Measurements from ENCODE around the gene SLC15A5.

GRCh38 chr12:16300122-16300521 lies 22.6 kb upstream of the SLC15A5 start:
- TF ChIP-seq CTCF (IDR thresholded peaks at IDR 0.05) (no peak), POLR2A (IDR thresholded peaks at IDR 0.05; ENCODE audit: low read depth) (no peak), EP300 (IDR thresholded peaks at IDR 0.05) (no peak)
